Measurements from ENCODE around the gene PREX1. TPM values are rescaled to one million over a fixed set of nuclear protein-coding genes. Genes with fewer than 3 reads are reported as not detected.
"Not testable (repeated sequence)": the region's sequence is repeated elsewhere in the genome, so short reads cannot be mapped to it uniquely, and the experiment has no call there.

PREX1 gene
- total and polyA plus RNA-seq, 3 donors from 2014 or later: 18.0 to 36.5 (median 27.1) TPM

DNA sequence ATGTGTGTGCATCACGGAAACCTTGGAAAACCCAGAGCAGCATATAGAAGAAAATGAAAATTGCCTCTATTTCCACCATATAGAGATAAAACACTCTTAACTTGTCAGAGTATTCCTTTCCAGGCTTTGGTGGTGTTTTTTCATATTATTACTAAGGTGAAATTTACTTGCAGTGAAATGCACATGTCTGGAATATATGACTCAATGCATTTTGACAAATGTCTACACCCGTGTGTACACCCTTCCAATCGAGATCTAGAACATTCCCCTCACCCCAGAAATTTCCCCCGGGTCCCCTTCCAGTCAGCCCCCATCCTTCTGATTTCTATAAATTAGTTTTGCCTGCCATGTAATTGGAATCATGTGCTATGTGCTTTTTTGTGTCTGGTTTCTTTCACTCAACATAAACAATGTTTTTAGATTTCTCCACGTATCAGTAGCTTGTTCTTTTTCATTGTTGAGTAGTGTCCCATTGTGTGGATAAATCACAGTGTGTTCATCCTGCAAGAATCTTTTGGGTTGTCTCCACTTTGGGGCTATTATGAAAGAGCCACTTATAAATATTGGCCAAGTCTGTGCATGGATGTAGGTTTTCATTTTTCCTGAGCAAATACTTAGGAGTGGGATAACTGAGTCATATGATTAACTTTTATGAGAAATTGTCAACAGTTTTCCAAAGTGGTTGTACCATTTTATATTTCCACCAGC, 19.9 kb upstream of the PREX1 start:
- DNase-seq: no peak
- Histone ChIP-seq H3K4me3 (no peak overlapping the region), H3K27me3 (no peaks in the 10 kb centered on the region), H3K36me3 (ENCODE audit: low read depth, missing control alignments) (no peaks in the 10 kb centered on the region), H3K4me1 (peaks cover 3% of the 10 kb centered on the region), H3K27ac (no peak overlapping the region), H3K9me3 (no peaks in the 10 kb centered on the region)
- no peak for TF ChIP-seq POLR2A (IDR thresholded peaks at IDR 0.05)
- TF ChIP-seq, protein P1, sequence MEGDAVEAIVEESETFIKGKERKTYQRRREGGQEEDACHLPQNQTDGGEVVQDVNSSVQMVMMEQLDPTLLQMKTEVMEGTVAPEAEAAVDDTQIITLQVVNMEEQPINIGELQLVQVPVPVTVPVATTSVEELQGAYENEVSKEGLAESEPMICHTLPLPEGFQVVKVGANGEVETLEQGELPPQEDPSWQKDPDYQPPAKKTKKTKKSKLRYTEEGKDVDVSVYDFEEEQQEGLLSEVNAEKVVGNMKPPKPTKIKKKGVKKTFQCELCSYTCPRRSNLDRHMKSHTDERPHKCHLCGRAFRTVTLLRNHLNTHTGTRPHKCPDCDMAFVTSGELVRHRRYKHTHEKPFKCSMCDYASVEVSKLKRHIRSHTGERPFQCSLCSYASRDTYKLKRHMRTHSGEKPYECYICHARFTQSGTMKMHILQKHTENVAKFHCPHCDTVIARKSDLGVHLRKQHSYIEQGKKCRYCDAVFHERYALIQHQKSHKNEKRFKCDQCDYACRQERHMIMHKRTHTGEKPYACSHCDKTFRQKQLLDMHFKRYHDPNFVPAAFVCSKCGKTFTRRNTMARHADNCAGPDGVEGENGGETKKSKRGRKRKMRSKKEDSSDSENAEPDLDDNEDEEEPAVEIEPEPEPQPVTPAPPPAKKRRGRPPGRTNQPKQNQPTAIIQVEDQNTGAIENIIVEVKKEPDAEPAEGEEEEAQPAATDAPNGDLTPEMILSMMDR (IDR thresholded peaks at IDR 0.05): no peak
- 74% methylated on average over 5 of the region's 5 CpGs for whole genome bisulfite sequencing, 2 donors
- intact Hi-C loops (cut with DNase I; ENCODE audit: low total_unique reads): no loop called here

- Histone ChIP-seq H3K4me1 (peaks cover 3% of the 10 kb centered on the region), H3K36me3 (ENCODE audit: low read depth, missing control alignments) (no peaks in the 10 kb centered on the region), H3K9me3 (no peaks in the 10 kb centered on the region), H3K27me3 (no peaks in the 10 kb centered on the region), H3K27ac (no peak overlapping the region), H3K4me3 (no peak overlapping the region)
- 23 to 27% methylated on average over 12 of the region's 12 CpGs for WGBS, 2 donors
- TF ChIP-seq, protein P1 (IDR thresholded peaks at IDR 0.05): no peak
- TF ChIP-seq POLR2A (IDR thresholded peaks at IDR 0.05): no peak
- DNase-seq: no peak
- intact Hi-C loops (cut with DNase I; ENCODE audit: low total_unique reads): no loop called here
These were observed 19.0 kb upstream of the PREX1 start for GRCh38 chr20:48846516-48847492.

DNA sequence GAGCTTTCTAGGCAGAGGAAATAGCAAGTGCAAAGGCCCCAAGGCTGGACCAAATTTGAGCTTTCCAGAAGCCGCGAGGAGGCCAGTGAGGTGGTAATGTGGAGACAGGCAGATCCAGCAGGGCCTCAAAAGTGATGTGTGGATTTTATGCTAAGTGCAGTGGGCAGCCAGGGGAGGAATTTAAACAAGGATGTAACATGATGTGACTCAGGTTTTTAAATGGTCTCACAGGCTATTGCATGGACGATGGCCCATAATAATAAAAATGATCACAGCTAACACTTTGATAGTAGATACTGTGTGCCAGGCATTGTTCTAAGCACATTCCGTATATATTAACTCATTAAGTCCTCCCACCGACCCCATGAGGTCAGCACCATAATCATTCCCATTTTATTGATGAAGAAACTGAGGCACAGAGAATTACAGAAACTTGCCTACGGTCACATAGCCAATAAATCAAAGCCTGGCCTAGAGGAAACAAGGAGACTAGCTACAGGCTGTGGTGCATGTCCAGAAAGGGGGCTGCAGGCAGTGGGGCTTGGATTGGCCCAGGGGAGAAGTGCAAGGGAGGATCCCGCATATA, 18.0 kb upstream of the PREX1 start:
- Histone ChIP-seq H3K9me3 (no peaks in the 10 kb centered on the region), H3K4me3 (no peak overlapping the region), H3K4me1 (peaks cover 3% of the 10 kb centered on the region), H3K27ac (no peak overlapping the region), H3K27me3 (no peaks in the 10 kb centered on the region), H3K36me3 (ENCODE audit: low read depth, missing control alignments) (no peaks in the 10 kb centered on the region)
- WGBS, 2 donors: 71 to 73% methylated on average over 7 of the region's 7 CpGs
- intact Hi-C loops (cut with DNase I; ENCODE audit: low total_unique reads): no loop called here
- TF ChIP-seq, protein P1 (IDR thresholded peaks at IDR 0.05): no peak
- no peak for DNase-seq

DNA sequence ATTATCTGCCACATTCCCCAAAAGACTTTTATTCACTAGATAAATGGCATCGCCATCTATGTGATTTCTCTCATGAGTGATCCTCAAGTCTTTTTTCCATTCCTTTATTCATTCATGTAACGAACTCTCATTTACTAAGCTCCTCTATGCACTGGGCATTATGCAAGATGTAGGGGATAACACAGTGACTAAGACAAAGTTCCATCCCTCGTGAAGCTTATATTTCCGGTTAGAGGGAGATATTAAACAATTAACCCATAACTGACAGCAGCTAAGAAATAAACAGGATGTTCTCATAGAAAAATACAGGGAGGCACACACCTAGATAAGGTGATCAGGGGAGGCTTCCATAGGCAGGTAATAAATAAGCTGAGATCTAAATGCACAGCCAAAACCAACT, 17.2 kb upstream of the PREX1 start:
- Histone ChIP-seq H3K27ac (no peak overlapping the region), H3K27me3 (no peaks in the 10 kb centered on the region), H3K4me3 (no peak overlapping the region), H3K4me1 (peaks cover 3% of the 10 kb centered on the region), H3K9me3 (no peaks in the 10 kb centered on the region), H3K36me3 (ENCODE audit: low read depth, missing control alignments) (no peaks in the 10 kb centered on the region)
- intact Hi-C loops (cut with DNase I; ENCODE audit: low total_unique reads): no loop called here
- DNase-seq: no peak
- WGBS, 2 donors: 55 to 62% methylated on average over 4 of the region's 4 CpGs
- no peak for TF ChIP-seq POLR2A (IDR thresholded peaks at IDR 0.05)
- TF ChIP-seq, protein P1 (IDR thresholded peaks at IDR 0.05): no peak

- H3K4me3 ChIP-seq; H3K27me3 ChIP-seq; H3K9me3 ChIP-seq; H3K36me3 ChIP-seq (ENCODE audit: low read depth, missing control alignments); DNase-seq; H3K27ac ChIP-seq; H3K4me1 ChIP-seq; intact Hi-C loops (cut with DNase I; ENCODE audit: low total_unique reads): not testable (repeated sequence)
- WGBS, 2 donors: 47% methylated on average over 2 of the region's 2 CpGs
These were observed 16.1 kb upstream of the PREX1 start for GRCh38 chr20:48843896-48844295.
